Upper lobe of left lung (tissue), 6 donors: Measurements from ENCODE around the gene ZBTB40. TPM values are rescaled to one million over a fixed set of nuclear protein-coding genes. Genes with fewer than 3 reads are reported as not detected.
A peak's percentile ranks its signal among the peaks of the same experiment; 100 is the strongest.

Experiments used
- ATAC-seq, 2 donors: fragments of 200-7000 bp; cut with Tn5 transposase; one replicate each; pipeline ENCODE4 v1.9.1; 2022; ENCODE audit warnings: mild to moderate bottlenecking in 2 of 2, moderate library complexity in 2 of 2; ENCODE audit not compliant: low FRiP score in 2 of 2
- DNase-seq, 2 donors: peaks; one replicate each; pipeline ENCODE4 v3.0.0-alpha.2; 2019 to 2020
- H3K27ac ChIP-seq, 4 donors: fragments of 200-600 bp; sonication (generic); one replicate each; pipeline ENCODE4 v1.5.1; 2016 to 2019
- H3K27me3 ChIP-seq, 4 donors: fragments of 200-600 bp; sonication (generic); one replicate each; pipeline ENCODE4 v1.5.1; 2017 to 2019
- H3K36me3 ChIP-seq, 4 donors: fragments of 200-600 bp; sonication (generic); one replicate each; pipeline ENCODE4 v1.5.1; 2016 to 2019
- H3K4me1 ChIP-seq, 4 donors: fragments of 200-600 bp; sonication (generic); one replicate each; pipeline ENCODE4 v1.5.1; 2018 to 2019
- H3K4me3 ChIP-seq, 4 donors: fragments of 200-600 bp; sonication (generic); one replicate each; pipeline ENCODE4 v1.5.1; 2017 to 2019; ENCODE audit warnings: mild to moderate bottlenecking in 2 of 4, moderate library complexity in 1 of 4
- H3K9me3 ChIP-seq, 4 donors: fragments of 200-600 bp; sonication (generic); one replicate each; pipeline ENCODE4 v1.5.1; 2018 to 2019
- CTCF ChIP-seq, 6 experiments: fragments of 450-650 bp in 4 of 6; fragments of 200-600 bp in 2 of 6; sonication (generic) in 2 of 6; IDR thresholded peaks; one replicate each; pipeline ENCODE4 v1.5.1; 2016 to 2019; ENCODE audit warnings: antibody characterized with exemption in 6 of 6
- EP300 ChIP-seq, 4 donors: sonication (generic); formaldehyde crosslinking; IDR thresholded peaks; one replicate each; pipeline ENCODE4 v1.5.1; 2017; ENCODE audit warnings: antibody characterized with exemption in 4 of 4, control low read depth in 2 of 4
- POLR2A ChIP-seq, 4 donors: fragments of 450-650 bp; IDR thresholded peaks; one replicate each; pipeline ENCODE4 v1.5.1; 2016 to 2017; ENCODE audit warnings: antibody characterized with exemption in 4 of 4, mild to moderate bottlenecking in 2 of 4
- POLR2AphosphoS5 ChIP-seq, 2 donors: sonication (generic); formaldehyde crosslinking; IDR thresholded peaks; one replicate each; pipeline ENCODE4 v1.5.1; 2017; ENCODE audit warnings: antibody characterized with exemption in 2 of 2
- WGBS, 2 donors: methylation state at CpG; one replicate each; pipeline ENCODE4 v1.1.5; 2017 to 2018; 5-methylcytosine and 5-hydroxymethylcytosine counted together
- total RNA-seq, 6 donors: library from RNA; depleted of rRNA in 4 of 6; stranded (reverse); fragments of >200 nt in 4 of 6; gene quantifications; one replicate each; pipeline versions ENCODE4 v1.1.0 to v1.2.1, GENCODE V29; 2016 to 2021
- donor health status: DM: no; HTN: no; CAD: no; lungs with moderate emphysema.
- donor health status: DM: no; HTN: yes; CAD: no; lungs with severe emphysema.

Gene ZBTB40
- total RNA-seq, 6 donors from 2014 or later = 18.1 to 62.9 (median 24.1) TPM

- H3K4me3 ChIP-seq = no peak overlapping the region
- H3K36me3 ChIP-seq = no peaks in the 10 kb centered on the region
- no peak for TF ChIP-seq POLR2A (IDR thresholded peaks at IDR 0.05)
- no peak for TF ChIP-seq POLR2AphosphoS5 (IDR thresholded peaks at IDR 0.05)
- TF ChIP-seq EP300 (IDR thresholded peaks at IDR 0.05) = no peak
- TF ChIP-seq CTCF (IDR thresholded peaks at IDR 0.05) = no peak
- 78 to 81% methylated on average over 4 of the region's 4 CpGs for WGBS, 2 donors
- H3K4me1 ChIP-seq = peaks cover 3 to 21% (median 7%) of the 10 kb centered on the region in 4 donors
- ATAC-seq = no peak
- no peak overlapping the region for H3K27ac ChIP-seq
- no peak for DNase-seq
- H3K9me3 ChIP-seq = peaks cover 0 to under 1% (median 0%) of the 10 kb centered on the region in 4 donors
- no peaks in the 10 kb centered on the region for H3K27me3 ChIP-seq
Measured at GRCh38 chr1:22470227-22470626, 18.6 kb downstream of the ZBTB40 start.

DNA sequence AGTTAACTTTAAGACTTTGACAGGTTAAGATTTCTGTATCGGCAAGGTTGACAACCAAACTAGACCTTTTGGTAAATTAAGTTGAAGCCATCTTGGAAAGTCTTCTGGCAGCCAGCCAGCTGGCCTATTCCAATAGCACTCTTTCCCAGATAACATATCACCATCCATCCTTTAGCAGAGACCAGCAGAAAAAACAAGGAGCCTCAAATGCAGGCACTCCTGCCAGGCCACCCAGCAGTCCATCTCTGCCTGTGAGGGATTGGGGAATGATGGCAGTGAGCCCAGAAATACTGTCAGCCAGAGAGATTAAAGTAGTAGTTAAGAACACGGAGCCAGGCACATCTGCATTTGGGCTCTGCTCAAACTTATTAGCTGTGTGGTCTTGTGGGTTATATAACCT lies 19.4 kb downstream of the ZBTB40 start:
- Histone ChIP-seq H3K4me3 (no peak overlapping the region), H3K27me3 (no peaks in the 10 kb centered on the region), H3K27ac (no peak overlapping the region), H3K4me1 (peaks cover 3 to 21% (median 7%) of the 10 kb centered on the region in 4 donors), H3K36me3 (no peaks in the 10 kb centered on the region), H3K9me3 (no peaks in the 10 kb centered on the region)
- ATAC-seq (peak in 1 of 2 donors; percentile 70), DNase-seq (no peak)
- TF ChIP-seq POLR2A (IDR thresholded peaks at IDR 0.05) (no peak), POLR2AphosphoS5 (IDR thresholded peaks at IDR 0.05) (no peak), CTCF (IDR thresholded peaks at IDR 0.05) (no peak), EP300 (IDR thresholded peaks at IDR 0.05) (no peak)
- 66 to 70% methylated on average over 2 of the region's 2 CpGs for WGBS, 2 donors

- Histone ChIP-seq H3K36me3 (no peaks in the 10 kb centered on the region), H3K27ac (no peak overlapping the region), H3K27me3 (no peaks in the 10 kb centered on the region), H3K4me3 (no peak overlapping the region), H3K9me3 (no peaks in the 10 kb centered on the region), H3K4me1 (peaks cover 3 to 21% (median 7%) of the 10 kb centered on the region in 4 donors)
- 77 to 91% methylated on average over 7 of the region's 7 CpGs for WGBS, 2 donors
- no peak for ATAC-seq
- DNase-seq = no peak
- TF ChIP-seq POLR2A (IDR thresholded peaks at IDR 0.05) (no peak), POLR2AphosphoS5 (IDR thresholded peaks at IDR 0.05) (no peak), CTCF (IDR thresholded peaks at IDR 0.05) (no peak), EP300 (IDR thresholded peaks at IDR 0.05) (no peak)
Measured at GRCh38 chr1:22471610-22472009, 20.0 kb downstream of the ZBTB40 start.

DNA sequence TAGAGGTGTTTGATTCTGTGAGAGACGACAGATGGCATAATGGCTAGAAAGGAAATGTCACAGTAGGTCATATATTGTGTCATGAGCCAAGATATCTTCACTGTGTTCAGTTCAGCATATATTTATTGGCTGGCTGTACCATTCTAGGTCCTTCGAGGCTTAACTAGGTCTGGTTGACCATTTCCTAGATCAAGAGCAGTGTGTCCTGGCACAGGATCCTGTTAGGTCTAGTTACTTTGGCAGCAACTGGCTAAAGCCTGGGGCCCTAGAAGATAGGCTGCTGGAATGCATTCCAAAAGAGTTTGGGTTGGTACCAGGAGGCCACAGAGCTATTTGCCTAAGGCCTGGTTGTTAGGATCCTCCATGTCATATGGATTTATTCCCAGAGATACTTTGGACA lies 20.9 kb downstream of the ZBTB40 start:
- H3K27ac ChIP-seq = no peak overlapping the region
- DNase-seq (no peak), ATAC-seq (no peak)
- H3K9me3 ChIP-seq = no peaks in the 10 kb centered on the region
- H3K27me3 ChIP-seq = no peaks in the 10 kb centered on the region
- no peak overlapping the region for H3K4me3 ChIP-seq
- peaks cover 3 to 21% (median 7%) of the 10 kb centered on the region in 4 donors for H3K4me1 ChIP-seq
- 55 to 65% methylated on average over 2 of the region's 2 CpGs for WGBS, 2 donors
- TF ChIP-seq POLR2A (IDR thresholded peaks at IDR 0.05) = no peak
- no peak for TF ChIP-seq CTCF (IDR thresholded peaks at IDR 0.05)
- no peak for TF ChIP-seq EP300 (IDR thresholded peaks at IDR 0.05)
- TF ChIP-seq POLR2AphosphoS5 (IDR thresholded peaks at IDR 0.05) = no peak
- no peaks in the 10 kb centered on the region for H3K36me3 ChIP-seq

DNA sequence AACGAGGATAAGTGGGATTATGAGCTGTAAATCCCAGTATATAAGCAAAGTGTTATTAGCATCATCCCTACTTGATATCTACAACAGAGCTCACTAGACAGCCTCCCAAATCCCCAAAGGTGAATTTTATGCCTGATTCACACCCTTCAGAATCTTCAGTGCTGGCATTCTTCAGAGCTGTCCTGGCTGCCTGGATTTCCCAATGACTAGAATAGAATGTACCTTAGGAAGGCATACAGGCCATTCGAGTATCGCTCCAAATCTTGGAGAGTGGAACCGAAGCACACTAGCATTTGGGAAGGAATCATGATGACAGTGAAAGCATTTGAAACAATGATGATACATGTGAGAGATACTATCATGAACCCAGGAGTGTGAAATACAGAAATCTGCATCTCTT lies 22.3 kb downstream of the ZBTB40 start:
- TF ChIP-seq POLR2A (IDR thresholded peaks at IDR 0.05) (no peak), POLR2AphosphoS5 (IDR thresholded peaks at IDR 0.05) (no peak), CTCF (IDR thresholded peaks at IDR 0.05) (no peak), EP300 (IDR thresholded peaks at IDR 0.05) (no peak)
- whole genome bisulfite sequencing, 2 donors = 93 to 100% methylated on average over 4 of the region's 4 CpGs
- no peak for ATAC-seq
- Histone ChIP-seq H3K4me1 (peaks cover 3 to 20% (median 7%) of the 10 kb centered on the region in 4 donors), H3K4me3 (no peak overlapping the region), H3K27ac (no peak overlapping the region), H3K27me3 (no peaks in the 10 kb centered on the region), H3K9me3 (no peaks in the 10 kb centered on the region), H3K36me3 (no peaks in the 10 kb centered on the region)
- no peak for DNase-seq
